Body of pancreas (tissue), 4 donors: Measurements from ENCODE around the gene RUFY2.

Experiments used
- CTCF ChIP-seq, 7 experiments: fragments of 450-650 bp in 4 of 7; fragments of 200-600 bp in 3 of 7; sonication (generic) in 3 of 7; IDR thresholded peaks; one replicate each; pipeline ENCODE4 v1.5.1; 2016 to 2019; ENCODE audit warnings: antibody characterized with exemption in 7 of 7
- POLR2A ChIP-seq, 3 donors: fragments of 450-650 bp; IDR thresholded peaks; one replicate each; pipeline ENCODE4 v1.6.1; 2016; ENCODE audit warnings: antibody characterized with exemption in 3 of 3, mild to moderate bottlenecking in 2 of 3

- TF ChIP-seq POLR2A (IDR thresholded peaks at IDR 0.05) (no peak), CTCF (IDR thresholded peaks at IDR 0.05) (no peak)
These were observed 72.2 kb downstream of the RUFY2 start for GRCh38 chr10:68334672-68335467.
